Epithelial cell of prostate (primary cell): ENCODE data around the gene KCNJ9.
"Not testable (repeated sequence)": the region's sequence is repeated elsewhere in the genome, so short reads cannot be mapped to it uniquely, and the experiment has no call there.

Experiments used
- DNase-seq: peaks from one replicate; pipeline ENCODE4 v3.0.0-alpha.2; 2011; ENCODE audit warnings: low read depth, low spot score
- H3K27ac ChIP-seq: fragments of 450-650 bp; 2 replicates; pipeline ENCODE4 v1.5.1; 2017; ENCODE audit warnings: mild to moderate bottlenecking

KCNJ9 gene

GRCh38 chr1:160099716-160100375, 18.5 kb downstream of the KCNJ9 start:
- no peak overlapping the region for H3K27ac ChIP-seq
- DNase-seq = no peak

- H3K27ac ChIP-seq = no peak overlapping the region
- peak; percentile 14 for DNase-seq
Measured at GRCh38 chr1:160101037-160101716, 19.8 kb downstream of the KCNJ9 start.

- H3K27ac ChIP-seq = no peak overlapping the region
- no peak for DNase-seq
Measured at GRCh38 chr1:160101717-160102522, 20.6 kb downstream of the KCNJ9 start.

GRCh38 chr1:160103658-160104408, 22.5 kb downstream of the KCNJ9 start:
- H3K27ac ChIP-seq = no peak overlapping the region
- DNase-seq = no peak

GRCh38 chr1:160104486-160104885, 23.1 kb downstream of the KCNJ9 start:
- DNase-seq = no peak
- no peak overlapping the region for H3K27ac ChIP-seq

- no peak overlapping the region for H3K27ac ChIP-seq
- no peak for DNase-seq
Measured at GRCh38 chr1:160105155-160105554, 23.8 kb downstream of the KCNJ9 start.

- DNase-seq = no peak
- no peak overlapping the region for H3K27ac ChIP-seq
Measured at GRCh38 chr1:160107512-160107911, 26.2 kb downstream of the KCNJ9 start.

- DNase-seq = no peak
- no peak overlapping the region for H3K27ac ChIP-seq
Measured at GRCh38 chr1:160108888-160109662, 27.7 kb downstream of the KCNJ9 start.

- no peak for DNase-seq
- H3K27ac ChIP-seq = no peak overlapping the region
Measured at GRCh38 chr1:160109686-160110085, 28.3 kb downstream of the KCNJ9 start.

GRCh38 chr1:160111462-160111861, 30.1 kb downstream of the KCNJ9 start:
- DNase-seq, H3K27ac ChIP-seq: not testable (repeated sequence)

- no peak for DNase-seq
- H3K27ac ChIP-seq = no peak overlapping the region
Measured at GRCh38 chr1:160112357-160112756, 31.0 kb downstream of the KCNJ9 start.

GRCh38 chr1:160113407-160113806, 32.1 kb downstream of the KCNJ9 start:
- no peak for DNase-seq

GRCh38 chr1:160114085-160114484, 32.7 kb downstream of the KCNJ9 start:
- H3K27ac ChIP-seq = no peak overlapping the region
- DNase-seq = no peak

More at GRCh38 chr1:160113407-160113806, 32.1 kb downstream of the KCNJ9 start:
- no peak overlapping the region for H3K27ac ChIP-seq

- H3K27ac ChIP-seq = no peak within 1 kb of the TSS
- DNase-seq = no peak
Measured at GRCh38 chr1:160115545-160116282, 34.4 kb downstream of the KCNJ9 start, which contains the start of gene ATP1A2. TSS of gene ATP1A2 (plus strand) at chr1:160115759. CDS start at chr1:160115862, 103 bp downstream.

- peak; percentile 98 for DNase-seq
- peak overlapping the region; percentile 29 for H3K27ac ChIP-seq
Measured at GRCh38 chr1:160116283-160117147, 35.2 kb downstream of the KCNJ9 start.

- DNase-seq = no peak
- H3K27ac ChIP-seq = peak overlapping the region; percentile 29
Measured at GRCh38 chr1:160117300-160117699, 36.0 kb downstream of the KCNJ9 start.

- DNase-seq = no peak
- H3K27ac ChIP-seq = no peak overlapping the region
Measured at GRCh38 chr1:160117709-160118183, 36.4 kb downstream of the KCNJ9 start.

GRCh38 chr1:160118928-160119327, 37.6 kb downstream of the KCNJ9 start:
- DNase-seq = no peak
- no peak overlapping the region for H3K27ac ChIP-seq
